CD4-positive, alpha-beta T cell treated with Interleukin-4 for 4 hours (primary cell): ENCODE data around the gene PSMA7.
A peak's percentile ranks its signal among the peaks of the same experiment; 100 is the strongest.
"Not testable (repeated sequence)": the region's sequence is repeated elsewhere in the genome, so short reads cannot be mapped to it uniquely, and the experiment has no call there.

Experiments used
- DNase-seq: peaks from one replicate; pipeline ENCODE4 v3.0.0-alpha.2; 2020

Gene PSMA7

DNA sequence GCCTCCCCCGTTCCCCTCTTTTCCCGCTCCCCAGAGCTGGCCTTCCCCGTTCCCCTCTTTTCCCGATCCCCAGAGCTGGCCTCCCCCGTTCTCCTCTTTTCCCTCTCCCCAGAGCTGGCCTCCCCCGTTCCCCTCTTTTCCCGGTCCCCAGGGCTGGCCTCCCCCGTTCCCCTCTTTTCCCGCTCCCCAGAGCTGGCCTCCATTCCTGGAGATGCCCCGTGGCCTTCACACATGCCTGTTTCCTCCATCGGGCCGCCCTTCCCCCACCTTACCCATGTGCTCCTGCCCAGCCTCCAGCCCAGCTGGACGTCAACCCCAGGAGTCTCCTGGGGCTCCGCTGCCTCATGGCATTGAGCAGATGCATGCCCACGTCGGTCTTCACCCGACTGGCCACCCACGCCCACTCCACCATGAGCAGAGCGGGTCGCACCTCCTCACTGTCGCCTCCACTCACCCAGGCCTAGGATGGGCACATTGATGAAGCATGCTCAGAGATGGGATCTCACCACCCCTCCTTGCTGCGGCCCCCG lies 8.7 kb upstream of the PSMA7 start:
- no peak for DNase-seq

DNA sequence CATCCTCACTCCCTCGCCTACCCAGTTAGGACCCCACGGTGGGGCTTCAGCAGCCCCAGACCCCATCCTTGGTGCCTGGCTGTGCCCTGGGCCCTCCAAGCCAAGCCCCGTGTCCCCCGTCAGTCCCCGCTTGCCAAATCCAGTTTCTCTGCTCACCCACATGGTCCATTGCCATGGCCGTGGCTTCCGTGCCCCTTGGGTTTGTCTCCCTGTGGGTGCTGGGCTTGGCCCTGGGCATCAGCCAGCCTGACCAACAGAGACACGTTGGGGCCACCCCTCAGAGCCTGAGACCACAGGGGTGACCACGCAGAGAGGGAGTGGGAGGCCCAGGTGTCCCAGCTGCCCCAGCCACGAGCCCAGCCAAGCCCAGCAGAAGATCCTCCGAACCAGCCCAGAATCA lies 8.0 kb upstream of the PSMA7 start:
- DNase-seq, result no peak

DNA sequence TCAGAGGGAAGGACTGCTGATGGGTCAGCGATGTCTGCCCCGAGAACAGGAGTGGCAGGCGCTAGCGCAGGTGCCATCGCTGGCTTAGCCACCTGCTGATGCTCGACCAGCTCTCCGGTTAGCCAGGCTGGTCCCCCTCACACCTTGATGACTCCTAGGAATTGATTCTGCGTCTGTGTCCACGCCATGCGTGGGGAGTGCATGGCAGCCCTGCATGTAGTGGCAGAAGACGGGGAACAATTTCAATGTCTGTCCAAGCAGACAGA lies 7.0 kb upstream of the PSMA7 start:
- DNase-seq, result no peak

DNA sequence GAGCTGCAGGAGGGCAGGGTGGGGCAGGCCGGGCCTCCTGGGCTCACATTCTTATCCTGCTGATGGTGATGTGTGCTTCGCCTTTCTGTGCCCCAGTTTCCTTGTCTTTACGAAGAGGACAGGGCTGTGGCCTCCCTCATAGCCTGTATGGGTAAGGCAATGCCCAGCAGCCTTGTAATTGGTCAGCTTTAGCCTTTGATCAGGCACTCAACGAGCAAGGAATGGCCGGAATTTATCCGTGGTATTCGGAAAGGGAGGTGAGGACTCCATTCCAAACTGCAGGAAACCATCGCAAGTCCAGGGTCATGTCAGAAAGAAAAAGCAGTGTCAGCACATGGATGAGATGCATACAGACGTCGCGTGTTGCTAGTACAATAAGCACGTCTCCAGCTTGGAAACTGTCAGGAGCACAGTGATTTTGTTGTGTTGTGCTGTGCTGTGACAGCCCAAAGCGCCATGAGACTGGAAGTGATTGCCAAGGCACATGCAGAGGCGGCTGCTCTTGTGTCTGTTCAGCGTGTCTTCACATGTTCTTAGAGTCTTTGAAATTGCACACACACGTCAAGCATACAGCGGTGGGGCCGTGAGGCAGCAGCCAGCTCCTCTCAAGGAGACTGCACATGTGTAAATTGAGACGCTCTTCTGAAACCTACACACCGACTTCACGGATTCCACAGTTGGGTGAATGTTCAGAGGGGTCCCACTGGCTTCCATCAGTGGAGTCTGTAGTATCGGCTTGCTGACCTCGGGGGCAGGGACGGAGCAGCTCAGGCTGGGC lies 6.5 kb upstream of the PSMA7 start:
- no peak for DNase-seq

DNA sequence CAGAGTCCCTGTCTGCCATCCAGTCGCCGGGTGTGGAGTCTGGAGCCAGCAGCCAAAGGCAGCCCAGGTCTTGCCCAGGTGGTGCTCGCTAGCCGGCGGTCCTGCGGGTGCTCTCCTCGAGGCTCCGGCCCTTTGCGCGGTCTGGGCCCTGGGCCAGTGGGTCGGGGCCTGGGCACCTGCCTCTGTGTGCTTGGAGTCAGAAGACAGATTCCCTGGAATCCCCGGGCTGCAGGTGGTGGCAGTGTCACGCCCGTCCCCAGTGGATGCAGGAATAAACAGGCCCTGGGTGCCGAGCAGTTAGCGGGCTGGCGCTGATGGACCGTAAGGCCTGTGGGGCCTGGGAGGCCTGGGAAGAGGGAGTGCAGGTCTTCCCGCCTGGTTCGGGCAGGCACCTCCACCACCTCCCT lies 5.7 kb upstream of the PSMA7 start:
- DNase-seq, result no peak

DNA sequence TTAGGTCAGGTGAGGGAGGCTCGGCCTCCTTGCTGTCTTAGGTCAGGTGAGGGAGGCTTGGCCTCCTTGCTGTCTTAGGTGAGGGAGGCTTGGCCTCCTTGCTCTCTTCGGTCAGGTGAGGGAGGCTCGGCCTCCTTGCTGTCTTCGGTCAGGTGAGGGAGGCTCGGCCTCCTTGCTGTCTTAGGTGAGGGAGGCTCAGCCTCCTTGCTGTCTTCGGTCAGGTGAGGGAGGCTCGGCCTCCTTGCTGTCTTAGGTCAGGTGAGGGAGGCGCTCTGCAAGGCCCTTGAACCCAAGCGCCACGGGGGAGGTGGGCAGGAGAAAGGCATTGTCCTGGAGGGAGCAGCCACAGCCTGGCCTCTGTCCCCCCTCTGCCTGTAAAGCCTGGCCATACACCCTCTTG lies 5.2 kb upstream of the PSMA7 start:
- not testable (repeated sequence) for DNase-seq

DNA sequence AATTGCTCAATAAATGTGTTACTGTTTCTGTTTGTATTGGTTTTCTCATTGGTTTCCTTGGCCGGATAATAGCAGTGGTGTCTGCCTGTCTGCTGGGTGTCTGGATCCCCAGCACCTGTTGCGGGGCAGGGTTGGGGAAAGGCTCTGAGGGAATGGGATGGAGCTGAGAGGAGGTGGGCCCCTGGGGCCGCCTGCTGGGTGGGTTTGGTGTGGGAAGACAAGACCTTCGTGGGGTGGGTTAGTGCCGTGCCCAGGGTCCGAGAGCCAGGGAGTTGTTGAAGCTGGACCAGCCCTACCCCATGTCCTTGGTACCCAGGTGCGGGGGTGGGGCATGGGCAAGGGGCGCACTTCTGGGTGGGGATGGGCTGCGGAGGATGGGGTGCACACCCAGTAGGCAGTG lies 4.3 kb upstream of the PSMA7 start:
- DNase-seq, result no peak

DNA sequence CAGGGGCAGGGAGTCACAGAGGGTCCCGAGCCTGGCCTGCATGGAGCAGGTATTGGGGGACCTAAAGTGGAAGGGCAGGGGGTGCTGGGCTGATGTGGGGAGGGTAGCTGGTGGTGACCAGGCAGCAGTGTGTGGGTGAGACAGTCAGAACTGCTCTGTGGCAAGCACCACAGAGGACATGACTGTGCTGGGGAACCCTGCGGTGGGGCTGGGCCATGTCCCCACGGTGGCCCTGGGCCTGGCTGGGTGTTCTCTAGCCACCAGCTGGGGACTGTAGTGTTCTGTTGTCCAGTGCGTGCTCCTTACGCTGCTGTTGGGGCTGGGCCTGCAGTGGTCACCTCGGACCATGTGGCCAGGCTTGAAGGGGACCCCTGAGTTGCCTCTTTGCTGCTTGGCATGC lies 3.9 kb upstream of the PSMA7 start:
- no peak for DNase-seq

DNA sequence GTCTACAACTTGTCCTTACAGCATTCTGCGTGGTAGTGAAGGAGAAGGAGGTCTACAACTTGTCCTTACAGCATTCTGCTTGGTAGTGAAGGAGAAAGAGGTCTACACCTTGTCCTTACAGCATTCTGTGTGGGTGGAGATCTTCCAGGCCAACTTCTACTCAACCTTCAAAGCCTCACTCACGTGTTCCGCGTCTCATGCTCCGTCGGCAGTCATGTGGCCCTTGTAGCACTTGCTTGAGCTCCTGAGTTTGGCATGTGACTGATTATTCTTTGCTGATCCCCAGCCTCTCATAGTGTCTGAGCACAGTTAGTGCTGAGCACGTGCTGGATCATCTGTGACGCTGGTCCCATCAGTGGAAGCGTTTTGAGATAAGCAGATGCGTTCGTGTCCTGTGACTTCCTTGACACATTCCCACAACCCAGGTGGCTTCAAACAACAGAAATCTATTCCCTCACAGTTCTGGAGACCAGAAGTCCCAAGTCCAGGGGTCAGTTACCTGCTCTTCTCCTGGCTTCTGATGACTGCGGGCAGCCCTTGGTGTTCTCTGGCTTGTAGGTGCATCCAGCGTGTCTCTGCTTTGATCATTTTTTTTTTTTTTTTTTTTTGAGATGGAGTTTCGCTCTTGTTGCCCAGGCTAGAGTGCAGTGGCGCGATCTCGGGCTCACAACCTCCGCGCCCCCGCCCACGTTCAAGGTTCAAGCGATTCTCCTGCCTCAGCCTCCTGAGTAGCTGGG lies 3.0 kb upstream of the PSMA7 start:
- no peak for DNase-seq

DNA sequence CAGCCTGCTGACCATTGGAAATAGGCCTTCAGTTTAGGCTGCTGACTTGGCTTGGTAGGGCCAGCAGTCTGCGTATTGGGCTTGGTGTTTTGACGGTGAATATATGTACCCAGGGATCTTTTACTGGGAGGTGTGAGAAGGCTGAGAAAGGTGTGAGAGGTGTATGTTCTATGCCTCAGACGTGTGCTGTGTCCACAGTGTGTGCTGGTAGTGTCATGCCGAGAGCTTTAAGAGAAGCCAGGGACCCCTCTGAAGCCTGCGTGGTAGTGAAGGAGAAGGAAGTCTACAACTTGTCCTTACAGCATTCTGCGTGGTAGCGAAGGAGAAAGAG lies 2.5 kb upstream of the PSMA7 start:
- DNase-seq, result no peak

DNA sequence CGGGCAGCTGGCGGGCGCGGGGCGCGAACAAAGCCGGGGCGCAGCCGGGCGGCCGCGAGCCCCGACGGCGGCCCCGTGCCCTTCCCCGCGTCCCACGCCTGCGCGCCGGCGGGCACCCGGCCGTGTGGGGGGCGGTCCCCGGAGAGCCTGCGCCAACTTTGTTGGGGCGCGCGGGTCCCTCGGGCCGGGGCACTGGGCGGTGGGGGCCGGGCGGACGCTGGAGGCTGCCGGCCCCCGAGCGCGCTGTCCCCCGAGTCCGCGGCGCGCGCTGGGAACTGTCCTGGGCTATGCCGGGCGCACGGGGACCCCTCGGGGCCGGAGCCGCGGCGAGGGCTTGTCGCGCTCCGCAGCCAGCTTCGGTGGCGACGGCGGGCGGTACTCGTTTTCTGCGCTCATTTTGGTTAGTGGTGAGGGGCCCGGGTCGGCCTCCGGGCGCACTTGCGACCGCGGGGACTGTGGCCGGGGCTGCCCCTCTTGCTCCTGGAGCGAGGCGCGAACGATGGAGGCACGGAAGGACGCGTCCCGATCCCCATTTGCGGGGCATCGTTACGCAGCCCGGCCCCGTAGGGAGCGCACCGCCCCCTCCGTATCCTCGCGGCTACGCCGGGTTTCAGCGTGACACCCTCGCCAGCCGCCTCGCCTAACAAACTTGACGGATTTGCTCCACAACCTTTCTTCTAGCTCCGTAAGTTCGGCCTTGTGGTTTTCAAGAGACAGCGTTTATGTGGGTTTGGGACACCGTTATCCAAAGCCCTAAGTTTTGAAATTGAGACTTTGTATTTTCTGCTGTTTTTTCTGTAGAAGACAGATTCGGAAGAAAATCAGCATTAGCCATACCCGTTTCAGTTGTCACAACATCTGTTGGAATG lies 997 bp upstream of the PSMA7 start:
- peak; percentile 39 for DNase-seq

DNA sequence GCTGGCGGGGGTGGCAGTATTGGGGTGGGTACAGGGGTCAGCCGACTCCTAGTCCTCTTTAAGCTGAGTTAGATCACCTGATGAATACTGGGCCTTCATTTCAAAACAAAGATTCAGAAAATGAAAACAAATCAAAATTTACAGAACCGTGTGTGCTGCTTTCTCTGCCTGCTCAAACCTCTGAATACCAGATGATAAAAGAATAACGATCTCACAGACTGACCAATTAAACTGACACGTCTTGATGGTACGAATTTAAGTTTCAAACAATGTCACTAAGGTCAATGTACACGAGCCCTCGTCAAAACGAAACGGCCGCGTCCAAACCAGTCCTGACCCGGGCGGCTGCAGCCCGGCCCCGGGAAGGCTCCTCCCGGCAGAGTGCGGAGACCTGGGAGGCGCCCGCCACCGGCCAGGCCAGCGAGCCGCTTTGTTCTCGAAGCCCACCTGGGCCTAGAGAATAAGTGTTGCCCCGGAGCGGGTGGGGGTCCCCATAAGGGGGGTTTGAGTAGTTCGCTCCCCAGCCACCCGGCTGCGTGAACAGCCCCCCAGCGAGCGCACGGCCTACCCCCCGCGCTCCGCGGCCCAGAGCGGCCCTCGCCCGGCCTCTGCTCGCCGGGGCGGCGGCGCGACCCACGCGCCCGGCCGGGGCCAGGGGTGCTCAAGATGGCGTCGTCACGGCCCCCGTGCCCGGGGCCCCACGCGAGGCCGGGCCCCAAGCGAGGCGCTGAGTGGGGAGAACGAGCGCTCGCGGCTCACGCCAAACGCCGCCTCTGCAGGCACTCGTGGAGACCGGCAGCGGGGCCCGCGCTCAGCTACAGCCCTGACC lies 728 bp downstream of the PSMA7 start:
- DNase-seq, result no peak

DNA sequence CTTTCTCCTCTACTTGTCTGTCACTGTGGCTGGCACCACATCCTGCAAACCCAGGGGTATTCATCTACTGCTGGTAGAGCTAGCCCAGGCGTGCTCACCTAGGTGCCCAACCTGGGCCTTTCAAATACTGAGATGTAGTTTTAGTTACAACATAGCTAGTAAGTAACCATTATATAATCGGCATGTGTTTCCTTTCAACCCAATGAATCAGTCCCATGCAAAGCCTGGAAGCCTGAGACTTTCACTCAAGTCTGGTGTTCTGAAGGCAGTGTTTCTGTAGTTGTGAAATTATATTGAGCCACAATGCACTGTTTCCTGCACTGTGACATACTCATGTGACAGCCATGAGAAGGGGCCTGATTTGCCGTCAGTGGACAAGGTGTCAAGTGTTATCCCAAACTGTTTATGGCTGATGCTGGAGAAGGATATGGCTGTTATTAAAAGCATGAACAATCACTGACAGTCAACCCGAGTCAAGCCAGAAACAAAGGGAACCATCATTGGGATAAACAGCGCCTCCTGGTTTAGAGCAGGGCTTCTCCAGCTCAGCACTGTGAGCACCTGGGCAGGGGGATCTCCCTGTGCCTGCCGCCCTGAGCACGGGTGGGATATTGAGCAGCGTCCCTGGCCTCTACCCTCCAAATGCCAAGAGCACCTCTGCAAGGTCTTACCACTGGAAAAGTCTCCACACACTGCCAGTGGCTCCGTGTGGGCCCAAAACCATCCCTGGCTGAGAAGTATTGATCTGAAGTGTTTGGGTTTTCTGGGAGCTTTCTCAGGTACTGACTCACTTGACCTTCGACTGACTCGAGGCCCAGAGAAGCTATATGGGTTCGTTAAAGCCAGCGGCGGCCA lies 1.6 kb downstream of the PSMA7 start:
- peak; percentile 15 for DNase-seq

DNA sequence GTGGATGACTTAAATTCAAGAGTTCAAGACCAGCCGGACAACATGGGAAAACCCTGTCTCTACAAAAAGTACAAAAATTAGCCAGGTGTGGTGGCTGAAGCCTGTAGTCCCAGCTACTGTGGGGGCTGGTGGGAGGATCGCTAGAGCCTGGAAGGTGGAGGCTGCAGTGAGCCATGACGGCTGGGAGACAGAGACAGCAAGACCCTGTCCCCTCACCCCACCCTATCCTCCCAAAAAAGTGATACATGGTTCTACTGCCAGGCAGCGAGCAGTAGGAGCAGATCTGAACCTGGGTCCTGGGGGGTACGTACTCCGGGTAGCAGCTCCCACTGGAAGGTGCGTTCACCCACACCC lies 2.2 kb downstream of the PSMA7 start:
- no peak for DNase-seq

DNA sequence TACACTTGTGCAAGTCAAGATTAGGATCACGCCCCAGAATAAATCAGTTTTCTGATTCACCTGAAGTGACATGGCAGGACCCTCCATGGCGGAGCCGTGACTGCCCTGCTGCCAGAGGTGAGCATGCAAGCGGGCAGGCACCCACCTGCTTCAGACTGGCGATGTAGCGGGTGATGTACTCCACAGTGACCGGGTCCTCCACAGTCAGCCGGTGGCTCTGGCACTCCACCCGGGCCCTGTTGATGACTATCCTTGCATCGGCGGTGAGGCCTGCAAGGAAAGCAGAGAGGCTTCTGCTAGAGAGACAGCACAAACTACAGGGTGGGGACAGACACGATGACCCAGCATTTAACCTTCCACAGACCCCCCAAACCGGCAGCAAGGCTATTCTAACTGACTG lies 3.6 kb downstream of the PSMA7 start:
- DNase-seq, result no peak

DNA sequence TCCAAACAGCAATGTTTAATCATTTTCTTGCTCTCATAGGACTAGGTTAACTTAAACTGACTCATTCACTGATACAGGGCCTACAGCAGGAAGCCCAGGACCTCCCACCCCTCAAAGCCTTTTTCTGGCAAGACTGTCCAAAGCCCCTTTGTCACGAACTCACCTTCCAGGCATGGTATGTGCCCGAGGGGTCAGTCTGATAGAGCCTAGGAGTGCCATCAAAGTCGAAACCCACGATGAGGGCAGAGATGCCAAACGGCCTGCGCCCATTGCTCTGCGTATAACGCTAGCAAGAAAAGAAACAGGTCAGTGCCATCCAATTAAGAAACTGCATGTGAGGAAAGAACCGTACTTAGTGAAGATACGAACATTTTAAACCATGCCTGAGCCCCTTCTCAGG lies 4.3 kb downstream of the PSMA7 start:
- no peak for DNase-seq

DNA sequence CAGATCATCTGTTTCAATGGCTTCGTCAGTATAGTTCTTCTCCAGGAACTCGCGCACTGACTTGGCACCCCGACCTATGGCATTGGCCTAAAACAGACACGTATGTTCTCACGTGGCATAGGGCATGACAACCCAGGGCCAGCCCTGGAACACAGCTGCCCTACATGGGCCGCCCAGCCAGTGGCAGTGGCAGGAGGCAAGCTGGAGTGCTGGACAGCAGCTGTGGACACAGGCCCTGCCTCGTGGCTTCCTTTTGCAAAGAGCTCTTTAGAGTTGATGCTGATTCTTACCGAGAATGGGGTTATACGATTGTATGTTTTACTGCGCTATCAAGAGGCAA lies 5.0 kb downstream of the PSMA7 start:
- DNase-seq, result no peak

DNA sequence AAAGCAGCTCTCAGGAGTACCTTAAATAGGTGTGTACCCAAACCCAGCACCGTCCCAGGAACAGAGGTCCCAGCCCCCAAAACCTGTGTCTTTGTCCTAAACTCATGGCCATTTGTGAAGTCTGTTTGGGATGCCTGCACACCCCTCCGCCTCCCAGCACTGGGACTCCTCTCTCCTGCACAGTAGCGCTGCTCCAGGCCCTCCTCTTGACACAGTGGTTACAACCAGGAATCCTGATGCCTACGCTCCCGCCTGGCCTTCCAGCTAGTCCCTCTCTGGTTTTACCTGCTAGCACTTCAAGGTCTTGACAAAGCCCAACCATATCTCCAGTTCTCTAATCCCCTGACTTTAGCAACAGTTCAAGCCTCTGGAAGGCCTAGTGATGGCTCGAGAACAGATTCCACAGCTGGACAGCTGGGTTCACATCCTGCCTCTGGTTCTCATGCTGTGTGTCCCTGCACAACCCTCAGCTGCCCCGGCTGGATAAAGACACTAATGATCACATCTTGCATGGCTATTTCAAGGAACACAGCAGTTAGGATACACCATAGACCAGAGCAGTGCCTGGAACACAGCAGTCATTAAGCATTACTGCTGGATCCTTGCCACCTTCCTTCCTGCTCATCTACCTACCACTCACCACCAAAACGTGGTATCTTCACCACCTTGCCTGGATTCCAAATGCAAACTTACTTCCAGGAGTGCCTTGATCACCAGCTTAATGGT lies 5.6 kb downstream of the PSMA7 start:
- DNase-seq, result no peak

DNA sequence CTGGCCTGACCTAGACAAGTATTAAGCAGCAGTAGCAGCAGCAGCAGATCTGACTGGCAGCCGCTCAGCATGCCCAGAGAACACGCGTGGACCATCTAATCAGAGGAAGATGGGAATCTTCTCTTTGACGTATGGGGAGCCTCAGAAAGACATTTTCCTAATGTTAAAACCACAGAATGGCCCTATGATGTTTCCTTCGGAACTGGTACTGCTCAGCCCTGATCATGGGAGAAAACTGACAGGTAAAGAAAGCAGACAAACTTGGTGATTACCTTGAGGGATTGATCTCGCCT lies 6.2 kb downstream of the PSMA7 start:
- DNase-seq, result no peak

DNA sequence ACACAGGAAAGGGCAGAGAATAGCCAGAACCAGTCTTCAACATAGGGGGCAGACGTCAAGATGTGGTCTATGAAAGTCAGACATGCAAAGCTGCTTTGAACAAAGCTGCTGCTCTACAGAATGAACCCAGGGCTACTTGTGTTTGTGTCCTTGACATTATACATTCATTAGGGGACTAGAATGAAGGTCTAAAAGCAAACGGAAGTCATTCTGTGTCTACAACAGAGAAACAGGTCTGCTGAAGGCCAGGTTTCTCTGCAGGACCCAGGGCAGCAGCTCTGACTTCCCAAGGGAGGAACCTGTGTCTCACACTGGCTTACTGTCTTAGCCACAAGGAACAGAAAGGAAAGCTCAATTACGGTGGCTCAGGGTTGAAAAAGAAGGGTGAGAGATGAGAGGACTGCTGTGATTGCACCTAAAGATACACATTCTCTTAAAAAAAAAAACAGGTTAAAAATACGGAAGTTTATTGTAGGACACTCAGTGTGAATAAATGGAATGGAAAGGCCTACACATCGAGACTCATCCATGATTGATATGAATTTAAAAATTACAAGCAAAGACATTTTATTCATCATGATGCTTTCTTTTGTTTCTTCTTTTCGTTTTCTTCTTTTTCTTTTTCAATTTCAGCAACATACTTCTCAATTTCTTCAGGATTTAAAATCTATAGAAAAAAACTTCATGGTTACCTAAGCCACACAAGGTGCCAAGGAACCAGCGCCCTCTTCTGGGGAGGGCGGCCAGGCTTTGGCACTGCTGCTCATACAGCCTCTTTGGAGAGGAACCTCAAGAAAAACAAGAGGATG lies 6.7 kb downstream of the PSMA7 start:
- DNase-seq, result peak; percentile 68
